Measurements from ENCODE around the gene MAN1A1. TPM values are rescaled to one million over a fixed set of nuclear protein-coding genes. Genes with fewer than 3 reads are reported as not detected.

MAN1A1 gene
- total RNA-seq, 1 donor = 104 TPM

- DNase-seq (ENCODE audit: low read depth) = no peak
- TF ChIP-seq, protein P1, sequence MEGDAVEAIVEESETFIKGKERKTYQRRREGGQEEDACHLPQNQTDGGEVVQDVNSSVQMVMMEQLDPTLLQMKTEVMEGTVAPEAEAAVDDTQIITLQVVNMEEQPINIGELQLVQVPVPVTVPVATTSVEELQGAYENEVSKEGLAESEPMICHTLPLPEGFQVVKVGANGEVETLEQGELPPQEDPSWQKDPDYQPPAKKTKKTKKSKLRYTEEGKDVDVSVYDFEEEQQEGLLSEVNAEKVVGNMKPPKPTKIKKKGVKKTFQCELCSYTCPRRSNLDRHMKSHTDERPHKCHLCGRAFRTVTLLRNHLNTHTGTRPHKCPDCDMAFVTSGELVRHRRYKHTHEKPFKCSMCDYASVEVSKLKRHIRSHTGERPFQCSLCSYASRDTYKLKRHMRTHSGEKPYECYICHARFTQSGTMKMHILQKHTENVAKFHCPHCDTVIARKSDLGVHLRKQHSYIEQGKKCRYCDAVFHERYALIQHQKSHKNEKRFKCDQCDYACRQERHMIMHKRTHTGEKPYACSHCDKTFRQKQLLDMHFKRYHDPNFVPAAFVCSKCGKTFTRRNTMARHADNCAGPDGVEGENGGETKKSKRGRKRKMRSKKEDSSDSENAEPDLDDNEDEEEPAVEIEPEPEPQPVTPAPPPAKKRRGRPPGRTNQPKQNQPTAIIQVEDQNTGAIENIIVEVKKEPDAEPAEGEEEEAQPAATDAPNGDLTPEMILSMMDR (IDR thresholded peaks at IDR 0.05; ENCODE audit: insufficient read depth, low read depth, low read length) = no peak
- H3K4me3 ChIP-seq (ENCODE audit: low read depth, low read length) = no peak overlapping the region
Measured at GRCh38 chr6:119234457-119234856, 115.1 kb downstream of the MAN1A1 start.

GRCh38 chr6:119233312-119233984, 116.1 kb downstream of the MAN1A1 start:
- TF ChIP-seq, protein P1 (IDR thresholded peaks at IDR 0.05; ENCODE audit: insufficient read depth, low read depth, low read length) = no peak
- H3K4me3 ChIP-seq (ENCODE audit: low read depth, low read length) = no peak overlapping the region
- DNase-seq (ENCODE audit: low read depth) = no peak

DNA sequence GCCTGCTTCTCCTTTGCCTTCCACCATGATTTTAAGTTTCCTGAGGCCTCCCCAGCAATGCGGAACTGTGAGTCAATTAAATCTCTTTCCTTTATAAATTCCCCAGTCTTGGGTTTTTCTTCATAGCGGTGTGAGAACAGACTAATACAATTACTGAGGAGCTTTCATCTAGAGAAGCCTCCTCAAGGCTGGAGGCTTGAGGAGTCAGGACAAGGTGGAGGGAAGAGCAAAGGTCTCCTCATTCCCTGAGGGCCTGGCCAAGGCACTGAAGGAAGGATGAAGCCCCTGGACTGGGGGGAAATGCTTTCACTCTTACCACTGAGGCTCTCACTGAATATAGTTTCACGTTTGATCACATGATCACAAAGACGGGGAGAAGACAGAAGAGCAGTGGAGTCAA, 118.2 kb downstream of the MAN1A1 start:
- no peak overlapping the region for H3K4me3 ChIP-seq (ENCODE audit: low read depth, low read length)
- TF ChIP-seq, protein P1 (IDR thresholded peaks at IDR 0.05; ENCODE audit: insufficient read depth, low read depth, low read length) = no peak
- DNase-seq (ENCODE audit: low read depth) = no peak

- no peak for DNase-seq (ENCODE audit: low read depth)
- TF ChIP-seq, protein P1 (IDR thresholded peaks at IDR 0.05; ENCODE audit: insufficient read depth, low read depth, low read length) = no peak
- H3K4me3 ChIP-seq (ENCODE audit: low read depth, low read length) = no peak overlapping the region
Measured at GRCh38 chr6:119230160-119230559, 119.4 kb downstream of the MAN1A1 start.

DNA sequence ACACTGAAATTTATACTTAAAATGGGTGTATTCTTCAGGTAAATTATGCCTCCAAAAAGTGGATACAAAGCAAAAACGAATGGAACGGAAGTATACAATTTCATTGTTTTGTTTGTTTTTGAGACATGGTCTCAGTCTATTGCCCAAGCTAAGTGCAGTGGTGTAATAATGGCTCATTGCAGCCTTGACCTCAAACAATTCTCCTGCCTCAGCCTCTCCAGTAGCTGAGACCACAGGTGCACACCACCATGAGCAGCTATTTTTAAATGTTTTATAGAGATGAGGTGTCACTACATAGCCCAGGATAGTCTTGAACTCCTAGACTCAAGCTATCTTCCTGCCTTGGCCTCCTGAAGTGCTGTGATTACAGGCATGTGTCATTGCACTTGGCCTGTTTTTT, 122.2 kb downstream of the MAN1A1 start:
- H3K4me3 ChIP-seq (ENCODE audit: low read depth, low read length) = no peak overlapping the region
- no peak for DNase-seq (ENCODE audit: low read depth)
- TF ChIP-seq, protein P1 (IDR thresholded peaks at IDR 0.05; ENCODE audit: insufficient read depth, low read depth, low read length) = no peak

GRCh38 chr6:119226089-119226488, 123.5 kb downstream of the MAN1A1 start:
- no peak for DNase-seq (ENCODE audit: low read depth)
- TF ChIP-seq, protein P1 (IDR thresholded peaks at IDR 0.05; ENCODE audit: insufficient read depth, low read depth, low read length) = no peak
- H3K4me3 ChIP-seq (ENCODE audit: low read depth, low read length) = no peak overlapping the region
